NT2/D1 (cell line): ENCODE measurements around the gene HOPX.

Source experiments
- SUZ12 ChIP-seq: IDR thresholded peaks from 2 replicates; pipeline ENCODE4 v1.6.1; 2011; ENCODE audit not compliant: insufficient read length, insufficient read depth; ENCODE audit errors: extremely low read depth
- YY1 ChIP-seq: IDR thresholded peaks from 2 replicates; pipeline ENCODE4 v1.6.1; 2011; ENCODE audit not compliant: insufficient read length, insufficient read depth
- ZNF274 ChIP-seq: IDR thresholded peaks from 2 replicates; pipeline ENCODE4 v1.6.1; 2011; ENCODE audit warnings: mild to moderate bottlenecking, low read depth, low read length

DNA sequence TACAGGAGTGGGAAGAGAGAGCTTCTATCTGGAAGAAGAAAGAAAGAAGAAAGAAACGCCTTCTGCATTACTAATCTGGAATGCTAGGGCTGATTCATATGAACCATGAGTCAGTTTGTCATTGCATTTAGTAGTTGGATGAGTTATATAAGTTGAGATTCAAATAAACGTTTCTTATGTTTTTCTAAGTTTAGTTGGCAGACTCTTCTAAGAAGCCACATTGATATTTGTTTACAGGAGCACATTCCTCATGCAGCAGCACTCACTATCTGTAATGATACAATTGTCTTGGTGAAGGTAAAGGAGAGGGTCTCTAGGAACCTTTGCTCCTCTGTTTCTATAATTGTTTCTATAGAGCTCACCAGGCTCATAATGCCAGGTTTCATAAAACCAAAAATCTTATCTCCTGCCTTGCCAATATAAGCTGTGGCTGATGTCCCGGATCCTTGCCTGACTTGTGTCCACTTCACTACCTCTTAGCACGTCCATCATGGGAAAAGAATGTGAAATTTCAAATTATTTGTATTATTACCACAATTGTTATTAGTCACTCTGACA, 39.5 kb downstream of the HOPX start:
- TF ChIP-seq SUZ12, result no peak
- no peak for TF ChIP-seq ZNF274
- TF ChIP-seq YY1, result no peak
